HL-60 (cell line): ENCODE data around the gene ETV3.

Experiments used
- DNase-seq, 2 experiments: peaks; one replicate each; pipeline ENCODE4 v3.0.0-alpha.2; 2010 to 2020; ENCODE audit warnings: low read depth in 1 of 2, low spot score in 1 of 2
- H3K27ac ChIP-seq: fragments of 250-450 bp; sonication (Bioruptor Pico); replicated peaks from 2 replicates; pipeline ENCODE4 v1.5.1; 2020; ENCODE audit warnings: mild to moderate bottlenecking, moderate library complexity
- H3K27me3 ChIP-seq: fragments of 250-450 bp; sonication (Bioruptor Pico); 2 replicates; pipeline ENCODE4 v1.5.1; 2021; ENCODE audit warnings: mild to moderate bottlenecking, moderate library complexity; ENCODE audit not compliant: insufficient read depth, poor library complexity, severe bottlenecking
- H3K4me3 ChIP-seq: replicated peaks from 2 replicates; pipeline ENCODE4 v1.5.1; 2011; ENCODE audit warnings: mild to moderate bottlenecking, control low read depth, low read length; ENCODE audit not compliant: insufficient read depth
- CTCF ChIP-seq: IDR thresholded peaks from one replicate; pipeline ENCODE4 v1.5.1; 2011; ENCODE audit warnings: low read length, control low read depth, inconsistent platforms; ENCODE audit not compliant: insufficient read depth
- GABPA ChIP-seq: IDR thresholded peaks from 2 replicates; pipeline ENCODE4 v1.6.1; 2012; ENCODE audit warnings: low read depth
- POLR2AphosphoS5 ChIP-seq: IDR thresholded peaks from 2 replicates; pipeline ENCODE4 v1.6.1; 2012; ENCODE audit warnings: low read depth
- SPI1 ChIP-seq: IDR thresholded peaks from 2 replicates; pipeline ENCODE4 v1.6.1; 2012; ENCODE audit warnings: low read depth, mild to moderate bottlenecking, borderline replicate concordance
- TF ChIP-seq, protein P1 (sequence below): IDR thresholded peaks from 2 replicates; pipeline ENCODE4 v1.6.1; 2012; ENCODE audit warnings: low read depth; ENCODE audit not compliant: insufficient replicate concordance

Gene ETV3

DNA sequence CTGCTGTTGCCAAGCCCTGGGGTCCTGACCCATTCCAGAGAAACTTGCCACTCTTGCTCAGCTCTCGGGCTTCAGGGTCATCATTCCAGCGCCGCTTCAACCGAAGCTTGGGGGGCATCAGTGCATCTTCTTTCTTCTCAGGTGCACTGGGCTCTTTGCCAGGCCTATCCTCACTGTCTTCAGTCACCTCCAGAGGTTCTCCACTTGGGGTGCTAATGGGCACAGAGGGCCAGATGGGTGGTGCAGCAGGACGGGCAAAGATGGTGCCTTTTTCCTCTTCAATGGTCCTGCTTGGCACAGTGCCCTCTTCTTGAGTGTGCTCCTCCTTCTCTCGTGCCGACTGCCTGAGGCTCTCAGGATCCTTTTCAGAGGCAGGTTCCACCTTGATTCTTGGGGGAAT is 13.3 kb downstream of the ETV3 start:
- Histone ChIP-seq H3K4me3 (no peak overlapping the region), H3K27ac (no peak overlapping the region), H3K27me3 (no peaks in the 10 kb centered on the region)
- TF ChIP-seq GABPA = no peak
- no peak for TF ChIP-seq SPI1
- no peak for TF ChIP-seq POLR2AphosphoS5
- TF ChIP-seq, protein P1, sequence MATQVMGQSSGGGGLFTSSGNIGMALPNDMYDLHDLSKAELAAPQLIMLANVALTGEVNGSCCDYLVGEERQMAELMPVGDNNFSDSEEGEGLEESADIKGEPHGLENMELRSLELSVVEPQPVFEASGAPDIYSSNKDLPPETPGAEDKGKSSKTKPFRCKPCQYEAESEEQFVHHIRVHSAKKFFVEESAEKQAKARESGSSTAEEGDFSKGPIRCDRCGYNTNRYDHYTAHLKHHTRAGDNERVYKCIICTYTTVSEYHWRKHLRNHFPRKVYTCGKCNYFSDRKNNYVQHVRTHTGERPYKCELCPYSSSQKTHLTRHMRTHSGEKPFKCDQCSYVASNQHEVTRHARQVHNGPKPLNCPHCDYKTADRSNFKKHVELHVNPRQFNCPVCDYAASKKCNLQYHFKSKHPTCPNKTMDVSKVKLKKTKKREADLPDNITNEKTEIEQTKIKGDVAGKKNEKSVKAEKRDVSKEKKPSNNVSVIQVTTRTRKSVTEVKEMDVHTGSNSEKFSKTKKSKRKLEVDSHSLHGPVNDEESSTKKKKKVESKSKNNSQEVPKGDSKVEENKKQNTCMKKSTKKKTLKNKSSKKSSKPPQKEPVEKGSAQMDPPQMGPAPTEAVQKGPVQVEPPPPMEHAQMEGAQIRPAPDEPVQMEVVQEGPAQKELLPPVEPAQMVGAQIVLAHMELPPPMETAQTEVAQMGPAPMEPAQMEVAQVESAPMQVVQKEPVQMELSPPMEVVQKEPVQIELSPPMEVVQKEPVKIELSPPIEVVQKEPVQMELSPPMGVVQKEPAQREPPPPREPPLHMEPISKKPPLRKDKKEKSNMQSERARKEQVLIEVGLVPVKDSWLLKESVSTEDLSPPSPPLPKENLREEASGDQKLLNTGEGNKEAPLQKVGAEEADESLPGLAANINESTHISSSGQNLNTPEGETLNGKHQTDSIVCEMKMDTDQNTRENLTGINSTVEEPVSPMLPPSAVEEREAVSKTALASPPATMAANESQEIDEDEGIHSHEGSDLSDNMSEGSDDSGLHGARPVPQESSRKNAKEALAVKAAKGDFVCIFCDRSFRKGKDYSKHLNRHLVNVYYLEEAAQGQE = no peak
- TF ChIP-seq CTCF = no peak
- no peak for DNase-seq

- TF ChIP-seq POLR2AphosphoS5 (no peak), SPI1 (no peak), CTCF (no peak), GABPA (no peak)
- TF ChIP-seq, protein P1 = no peak
These were observed 18.7 kb downstream of the ETV3 start for GRCh38 chr1:157119448-157119847.

GRCh38 chr1:157119008-157119407 is 19.2 kb downstream of the ETV3 start:
- Histone ChIP-seq H3K4me3 (no peak overlapping the region), H3K27me3 (no peaks in the 10 kb centered on the region), H3K27ac (no peak overlapping the region)
- no peak for DNase-seq
- no peak for TF ChIP-seq GABPA
- TF ChIP-seq CTCF = no peak
- no peak for TF ChIP-seq SPI1
- TF ChIP-seq POLR2AphosphoS5 = no peak
- TF ChIP-seq, protein P1 = no peak

More at GRCh38 chr1:157119448-157119847, 18.7 kb downstream of the ETV3 start:
- no peak for DNase-seq
- no peaks in the 10 kb centered on the region for H3K27me3 ChIP-seq
- H3K27ac ChIP-seq = no peak overlapping the region
- H3K4me3 ChIP-seq = no peak overlapping the region
